Activated CD8-positive, alpha-beta memory T cell treated with anti-CD3 and anti-CD28 coated beads, Interleukin-2, amount 50 U/mL, for 1 hour (primary cell): ENCODE results near the gene MSANTD1.

Source experiments
- DNase-seq: peaks from one replicate; pipeline ENCODE4 v3.0.0-alpha.2; 2020; ENCODE audit errors: extremely low read depth

MSANTD1 gene

DNA sequence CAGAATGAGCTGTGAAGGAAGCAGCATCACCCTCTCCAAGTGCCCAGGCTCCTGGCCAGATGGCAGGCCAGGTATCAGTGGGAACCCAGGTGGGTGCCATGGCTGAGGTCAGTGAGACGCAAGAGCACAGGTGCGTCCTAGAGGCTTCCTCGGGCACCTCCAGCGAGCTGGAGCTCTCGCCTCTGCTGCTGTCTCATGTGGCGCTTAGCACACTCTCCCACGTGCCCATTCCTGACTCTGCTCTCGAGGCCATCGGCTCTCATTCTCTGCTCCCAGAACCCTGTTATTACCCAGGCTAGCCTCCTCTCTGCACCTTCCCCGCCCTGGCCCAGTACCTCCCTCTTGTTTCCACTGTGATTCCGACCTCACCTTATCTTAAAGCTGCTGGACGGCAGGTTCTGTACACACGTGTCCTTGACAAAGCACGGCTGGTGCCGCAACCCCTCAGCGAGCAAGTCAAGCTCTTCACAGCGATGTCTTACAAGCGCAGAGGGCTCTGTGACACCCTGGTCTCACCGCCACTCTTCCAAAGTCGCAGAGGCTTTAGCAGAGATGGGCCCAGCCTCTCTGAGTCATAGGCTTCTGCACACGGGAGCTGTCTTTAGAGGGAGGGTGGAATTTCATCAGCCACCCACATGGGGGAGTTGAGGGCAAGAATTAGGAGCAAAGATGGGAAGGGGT, 15.4 kb upstream of the MSANTD1 start:
- no peak for DNase-seq

DNA sequence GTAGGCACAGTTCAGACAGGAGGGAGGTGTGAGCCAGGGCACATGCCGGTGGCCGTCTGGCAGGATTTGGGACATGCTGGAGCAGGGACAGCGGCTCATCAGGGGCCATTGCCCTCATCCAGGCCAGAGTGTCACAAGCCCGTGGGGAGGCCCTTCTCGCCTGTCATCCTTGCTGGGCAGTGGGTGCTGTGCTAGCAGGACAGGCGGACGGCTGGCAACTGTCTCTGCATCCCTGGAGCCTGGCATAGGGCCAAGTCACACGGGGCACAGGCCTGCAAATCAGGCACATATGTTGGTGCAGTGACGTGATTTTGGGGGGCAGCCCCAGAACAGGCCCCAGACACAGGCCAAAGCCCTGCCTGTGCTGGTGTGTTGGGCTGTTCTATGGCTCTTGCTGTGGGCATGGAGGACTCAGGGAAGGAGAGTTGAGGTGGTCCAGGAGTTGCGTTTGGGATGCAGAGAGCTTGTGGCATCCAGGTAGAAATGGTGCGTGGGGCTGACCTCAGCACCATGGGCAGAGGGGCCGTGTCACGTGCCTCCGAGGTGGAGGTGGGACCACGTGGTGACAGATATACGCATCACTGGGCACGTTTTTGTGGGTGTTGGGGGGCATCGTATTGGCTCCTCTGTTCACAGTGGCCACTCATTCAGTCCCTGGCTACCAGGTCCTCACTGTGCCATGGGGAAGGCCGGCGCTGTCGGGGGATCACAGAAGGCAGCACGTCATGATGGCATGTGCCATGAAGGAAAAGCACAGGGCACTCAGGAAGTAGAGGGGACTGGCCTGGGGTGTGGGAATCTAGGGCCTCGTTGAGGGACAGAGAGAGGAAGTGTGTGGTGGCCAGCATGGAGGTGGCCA, 14.6 kb upstream of the MSANTD1 start:
- DNase-seq, result no peak

DNA sequence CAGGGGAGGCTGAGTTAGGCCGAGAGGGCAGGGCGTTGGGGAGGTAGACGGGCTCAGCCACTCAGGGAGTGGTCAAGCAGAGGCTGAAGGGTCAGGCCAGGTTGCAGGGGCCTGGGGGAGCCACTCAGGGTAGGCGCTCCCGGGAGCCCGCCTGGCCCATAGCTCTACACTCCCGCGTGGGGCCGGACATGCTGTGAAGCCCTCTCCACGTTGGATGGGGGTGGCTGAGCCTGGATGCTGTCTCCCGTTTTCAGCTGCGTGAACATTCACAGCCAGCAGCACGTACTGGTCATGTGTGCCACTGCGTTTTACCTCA, 14.0 kb upstream of the MSANTD1 start:
- DNase-seq, result no peak

DNA sequence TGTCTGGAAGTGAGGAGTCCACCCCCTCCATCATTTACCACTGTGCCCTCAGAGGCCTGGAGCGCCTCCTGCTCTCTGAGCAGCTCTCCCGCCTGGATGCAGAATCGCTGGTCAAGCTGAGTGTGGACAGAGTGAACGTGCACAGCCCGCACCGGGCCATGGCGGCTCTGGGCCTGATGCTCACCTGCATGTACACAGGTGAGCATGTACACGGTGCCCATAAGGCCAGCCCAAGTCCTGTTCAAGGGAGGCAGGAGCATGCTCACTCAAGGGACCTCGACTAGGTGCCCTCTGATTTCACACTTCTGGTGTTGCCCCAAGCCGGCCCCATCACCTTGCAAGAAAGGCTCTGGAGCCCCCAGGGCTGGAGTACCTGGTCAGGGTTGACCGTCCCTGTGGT, 13.4 kb upstream of the MSANTD1 start:
- DNase-seq, result no peak

DNA sequence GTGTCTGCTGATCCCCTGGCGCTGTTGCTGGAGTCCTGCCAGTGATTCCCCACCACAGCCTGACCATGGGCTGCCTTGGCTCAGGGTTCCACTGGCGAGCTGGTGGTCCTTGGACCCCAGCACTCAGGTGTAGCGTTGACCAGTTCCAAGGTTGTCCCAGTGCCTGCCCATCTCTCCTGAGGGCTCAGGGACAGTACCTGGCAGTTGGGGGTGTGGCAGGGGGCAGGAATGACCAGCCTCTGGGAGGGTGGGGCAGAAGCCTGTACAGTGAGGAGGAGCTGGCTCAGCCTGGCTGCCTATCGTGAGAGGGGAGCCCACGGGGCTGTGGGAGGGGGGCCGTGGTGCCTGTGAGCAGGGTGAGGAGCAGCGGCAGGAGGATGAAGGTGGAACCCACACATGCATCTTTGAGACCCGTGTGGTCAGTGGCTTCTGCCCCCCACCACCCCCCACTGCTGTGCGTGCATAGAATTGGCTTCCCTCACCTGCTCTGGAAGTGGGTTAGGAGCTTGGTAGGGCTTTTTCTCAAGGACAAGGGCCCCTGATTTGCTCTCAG, 12.6 kb upstream of the MSANTD1 start:
- DNase-seq, result no peak

DNA sequence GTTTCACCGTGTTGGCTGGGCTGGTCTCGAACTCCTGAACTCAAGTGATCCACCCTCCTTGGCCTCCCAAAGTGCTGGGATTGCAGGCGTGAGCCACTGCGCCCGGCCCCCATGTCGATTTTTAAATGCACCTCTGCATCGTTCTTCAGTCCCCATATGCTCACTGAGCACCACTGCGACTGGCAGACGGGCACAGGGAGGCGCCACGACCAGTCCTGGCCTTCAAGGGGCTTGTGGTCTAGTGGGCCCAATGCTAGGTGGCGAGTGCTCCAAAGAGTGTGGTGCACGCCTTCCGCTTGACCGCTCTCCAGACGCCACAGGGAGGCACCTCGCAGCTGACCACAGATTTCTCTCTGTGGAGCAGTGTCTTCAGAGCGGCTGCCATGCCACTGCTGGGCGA, 11.7 kb upstream of the MSANTD1 start:
- no peak for DNase-seq

DNA sequence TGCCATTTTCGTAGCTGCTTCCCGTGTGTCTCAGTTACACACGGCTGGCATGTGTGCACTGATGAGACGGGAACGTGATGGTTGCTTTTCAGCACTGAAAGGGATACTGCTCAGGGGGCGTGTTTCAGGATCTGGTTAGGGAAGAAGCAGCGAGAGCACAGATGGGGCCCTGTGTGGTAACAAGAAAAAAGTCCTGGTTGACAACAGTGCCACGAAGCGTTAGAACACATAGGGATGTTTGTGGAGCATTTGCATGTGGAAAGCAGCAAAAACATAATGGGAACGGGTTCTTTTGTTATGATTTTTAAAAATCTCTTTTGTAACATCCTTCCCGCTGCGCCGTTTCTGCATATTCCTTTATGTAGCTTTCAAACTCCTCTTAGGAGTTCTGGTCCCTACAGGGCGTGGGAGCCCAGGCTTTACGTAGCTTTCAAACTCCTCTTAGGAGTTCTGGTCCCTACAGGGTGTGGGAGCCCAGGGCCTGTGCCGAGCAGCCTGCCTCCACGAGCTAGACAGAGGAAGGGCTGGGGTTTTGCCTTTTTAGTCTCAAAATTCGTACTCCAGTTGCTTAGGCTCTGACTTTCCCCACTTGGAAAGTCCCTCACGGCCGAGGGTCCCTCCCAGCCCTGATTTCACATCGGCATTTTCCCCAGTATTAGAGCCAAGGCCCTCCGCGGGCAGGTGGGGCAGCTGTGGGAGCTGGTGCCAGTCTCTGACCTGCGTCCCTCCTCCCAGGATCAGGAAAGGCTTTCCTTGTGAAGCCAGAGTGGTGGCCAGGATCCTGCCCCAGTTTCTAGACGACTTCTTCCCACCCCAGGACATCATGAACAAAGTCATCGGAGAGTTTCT, 11.0 kb upstream of the MSANTD1 start:
- DNase-seq, result no peak

DNA sequence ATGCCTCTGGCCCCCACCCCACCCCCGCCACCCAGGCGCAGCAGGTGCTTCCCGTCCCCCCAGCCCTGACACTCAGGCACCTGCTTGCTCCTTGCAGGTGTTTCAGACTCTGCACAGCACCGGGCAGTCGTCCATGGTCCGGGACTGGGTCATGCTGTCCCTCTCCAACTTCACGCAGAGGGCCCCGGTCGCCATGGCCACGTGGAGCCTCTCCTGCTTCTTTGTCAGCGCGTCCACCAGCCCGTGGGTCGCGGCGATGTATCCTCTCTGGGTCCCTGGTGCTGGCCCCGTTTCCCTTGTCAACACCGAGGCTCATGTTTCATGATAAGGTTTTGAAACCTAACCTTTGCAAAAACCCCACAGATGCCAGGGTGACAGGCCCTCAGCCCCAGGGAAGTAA, 10.2 kb upstream of the MSANTD1 start:
- DNase-seq, result no peak

DNA sequence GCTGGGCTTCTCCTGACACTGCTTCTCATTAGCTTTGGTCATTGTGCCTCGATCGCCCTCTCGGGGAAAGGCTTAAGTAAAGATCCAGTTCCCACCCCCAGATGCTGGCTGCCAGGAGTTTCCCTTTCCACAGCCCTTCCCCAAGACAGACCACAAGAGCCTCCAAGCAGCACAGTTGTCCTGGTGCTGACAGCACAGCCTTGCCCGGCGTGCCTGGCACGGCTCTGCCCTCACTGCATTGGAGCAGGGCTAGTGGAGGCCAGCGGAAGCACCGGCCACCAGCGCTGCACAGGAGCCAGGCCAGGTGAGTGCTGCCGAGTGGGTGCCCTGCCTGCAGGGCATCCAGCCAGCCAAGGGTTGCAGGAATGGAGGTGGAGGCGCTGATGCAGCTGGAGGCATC, 9.7 kb upstream of the MSANTD1 start:
- no peak for DNase-seq

DNA sequence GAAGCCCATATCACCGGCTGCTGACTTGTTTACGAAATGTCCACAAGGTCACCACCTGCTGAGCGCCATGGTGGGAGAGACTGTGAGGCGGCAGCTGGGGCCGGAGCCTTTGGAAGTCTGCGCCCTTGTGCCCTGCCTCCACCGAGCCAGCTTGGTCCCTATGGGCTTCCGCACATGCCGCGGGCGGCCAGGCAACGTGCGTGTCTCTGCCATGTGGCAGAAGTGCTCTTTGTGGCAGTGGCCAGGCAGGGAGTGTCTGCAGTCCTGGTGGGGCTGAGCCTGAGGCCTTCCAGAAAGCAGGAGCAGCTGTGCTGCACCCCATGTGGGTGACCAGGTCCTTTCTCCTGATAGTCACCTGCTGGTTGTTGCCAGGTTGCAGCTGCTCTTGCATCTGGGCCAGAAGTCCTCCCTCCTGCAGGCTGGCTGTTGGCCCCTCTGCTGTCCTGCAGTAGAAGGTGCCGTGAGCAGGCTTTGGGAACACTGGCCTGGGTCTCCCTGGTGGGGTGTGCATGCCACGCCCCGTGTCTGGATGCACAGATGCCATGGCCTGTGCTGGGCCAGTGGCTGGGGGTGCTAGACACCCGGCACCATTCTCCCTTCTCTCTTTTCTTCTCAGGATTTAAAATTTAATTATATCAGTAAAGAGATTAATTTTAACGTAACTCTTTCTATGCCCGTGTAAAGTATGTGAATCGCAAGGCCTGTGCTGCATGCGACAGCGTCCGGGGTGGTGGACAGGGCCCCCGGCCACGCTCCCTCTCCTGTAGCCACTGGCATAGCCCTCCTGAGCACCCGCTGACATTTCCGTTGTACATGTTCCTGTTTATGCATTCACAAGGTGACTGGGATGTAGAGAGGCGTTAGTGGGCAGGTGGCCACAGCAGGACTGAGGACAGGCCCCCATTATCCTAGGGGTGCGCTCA, 8.7 kb upstream of the MSANTD1 start:
- no peak for DNase-seq

DNA sequence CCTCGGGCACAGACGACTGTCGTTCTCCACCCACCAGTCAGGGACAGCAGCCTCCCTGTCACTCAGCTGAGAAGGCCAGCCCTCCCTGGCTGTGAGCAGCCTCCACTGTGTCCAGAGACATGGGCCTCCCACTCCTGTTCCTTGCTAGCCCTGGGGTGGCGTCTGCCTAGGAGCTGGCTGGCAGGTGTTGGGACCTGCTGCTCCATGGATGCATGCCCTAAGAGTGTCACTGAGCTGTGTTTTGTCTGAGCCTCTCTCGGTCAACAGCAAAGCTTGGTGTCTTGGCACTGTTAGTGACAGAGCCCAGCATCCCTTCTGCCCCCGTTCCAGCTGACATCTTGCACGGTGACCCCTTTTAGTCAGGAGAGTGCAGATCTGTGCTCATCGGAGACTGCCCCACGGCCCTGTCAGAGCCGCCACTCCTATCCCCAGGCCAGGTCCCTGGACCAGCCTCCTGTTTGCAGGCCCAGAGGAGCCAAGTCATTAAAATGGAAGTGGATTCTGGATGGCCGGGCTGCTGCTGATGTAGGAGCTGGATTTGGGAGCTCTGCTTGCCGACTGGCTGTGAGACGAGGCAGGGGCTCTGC, 7.9 kb upstream of the MSANTD1 start:
- DNase-seq, result no peak

DNA sequence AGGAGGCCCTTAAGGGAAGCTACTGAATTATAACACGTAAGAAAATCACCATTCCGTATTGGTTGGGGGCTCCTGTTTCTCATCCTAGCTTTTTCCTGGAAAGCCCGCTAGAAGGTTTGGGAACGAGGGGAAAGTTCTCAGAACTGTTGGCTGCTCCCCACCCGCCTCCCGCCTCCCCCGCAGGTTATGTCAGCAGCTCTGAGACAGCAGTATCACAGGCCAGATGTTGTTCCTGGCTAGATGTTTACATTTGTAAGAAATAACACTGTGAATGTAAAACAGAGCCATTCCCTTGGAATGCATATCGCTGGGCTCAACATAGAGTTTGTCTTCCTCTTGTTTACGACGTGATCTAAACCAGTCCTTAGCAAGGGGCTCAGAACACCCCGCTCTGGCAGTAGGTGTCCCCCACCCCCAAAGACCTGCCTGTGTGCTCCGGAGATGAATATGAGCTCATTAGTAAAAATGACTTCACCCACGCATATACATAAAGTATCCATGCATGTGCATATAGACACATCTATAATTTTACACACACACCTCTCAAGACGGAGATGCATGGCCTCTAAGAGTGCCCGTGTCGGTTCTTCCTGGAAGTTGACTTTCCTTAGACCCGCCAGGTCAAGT, 6.9 kb upstream of the MSANTD1 start:
- no peak for DNase-seq

DNA sequence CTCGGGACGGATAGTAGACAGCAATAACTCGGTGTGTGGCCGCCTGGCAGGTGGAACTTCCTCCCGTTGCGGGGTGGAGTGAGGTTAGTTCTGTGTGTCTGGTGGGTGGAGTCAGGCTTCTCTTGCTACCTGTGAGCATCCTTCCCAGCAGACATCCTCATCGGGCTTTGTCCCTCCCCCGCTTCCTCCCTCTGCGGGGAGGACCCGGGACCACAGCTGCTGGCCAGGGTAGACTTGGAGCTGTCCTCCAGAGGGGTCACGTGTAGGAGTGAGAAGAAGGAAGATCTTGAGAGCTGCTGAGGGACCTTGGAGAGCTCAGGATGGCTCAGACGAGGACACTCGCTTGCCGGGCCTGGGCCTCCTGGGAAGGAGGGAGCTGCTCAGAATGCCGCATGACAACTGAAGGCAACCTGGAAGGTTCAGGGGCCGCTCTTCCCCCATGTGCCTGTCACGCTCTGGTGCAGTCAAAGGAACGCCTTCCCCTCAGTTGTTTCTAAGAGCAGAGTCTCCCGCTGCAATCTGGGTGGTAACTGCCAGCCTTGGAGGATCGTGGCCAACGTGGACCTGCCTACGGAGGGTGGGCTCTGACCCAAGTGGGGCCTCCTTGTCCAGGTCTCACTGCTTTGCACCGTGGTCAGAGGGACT, 5.7 kb upstream of the MSANTD1 start:
- no peak for DNase-seq

DNA sequence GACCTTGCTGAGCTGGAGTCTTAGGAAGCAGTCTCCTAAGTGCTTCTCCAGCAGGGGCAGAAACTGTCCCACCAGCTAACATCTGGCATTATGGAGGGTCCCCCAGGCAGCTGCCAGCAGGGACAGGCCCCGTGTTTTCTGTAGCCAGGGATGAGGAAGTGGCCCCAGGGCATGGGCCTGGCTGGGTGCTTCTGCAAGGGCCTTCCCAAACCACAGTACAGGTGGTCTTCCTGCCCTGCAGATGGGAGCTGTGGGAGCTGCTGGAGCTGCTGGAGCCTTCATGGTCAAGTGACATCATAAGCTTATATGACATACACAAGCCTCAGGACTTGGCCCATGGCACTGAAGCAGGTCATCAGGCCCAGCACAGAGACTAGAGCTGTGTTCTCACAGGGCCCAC, 5.0 kb upstream of the MSANTD1 start:
- no peak for DNase-seq

DNA sequence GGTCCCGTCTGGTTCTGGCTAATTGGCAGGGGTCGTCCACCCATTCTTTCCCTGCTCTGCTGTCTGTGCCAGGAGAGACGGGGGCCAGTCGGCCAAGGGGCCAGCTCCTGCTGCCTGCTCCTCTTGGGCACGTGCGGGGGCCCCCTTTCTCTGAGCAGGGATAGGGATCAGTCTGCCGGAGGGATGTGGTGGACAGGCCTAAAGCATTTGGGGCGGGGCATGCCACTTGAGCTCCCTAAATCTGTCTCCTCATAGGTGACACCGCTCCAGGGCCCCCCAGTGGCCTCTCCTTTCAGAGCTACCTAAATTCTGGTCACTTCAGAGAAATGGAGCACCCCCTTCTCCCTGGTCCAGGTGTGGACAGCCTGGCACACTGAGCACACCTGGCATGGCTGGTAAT, 4.2 kb upstream of the MSANTD1 start:
- no peak for DNase-seq

DNA sequence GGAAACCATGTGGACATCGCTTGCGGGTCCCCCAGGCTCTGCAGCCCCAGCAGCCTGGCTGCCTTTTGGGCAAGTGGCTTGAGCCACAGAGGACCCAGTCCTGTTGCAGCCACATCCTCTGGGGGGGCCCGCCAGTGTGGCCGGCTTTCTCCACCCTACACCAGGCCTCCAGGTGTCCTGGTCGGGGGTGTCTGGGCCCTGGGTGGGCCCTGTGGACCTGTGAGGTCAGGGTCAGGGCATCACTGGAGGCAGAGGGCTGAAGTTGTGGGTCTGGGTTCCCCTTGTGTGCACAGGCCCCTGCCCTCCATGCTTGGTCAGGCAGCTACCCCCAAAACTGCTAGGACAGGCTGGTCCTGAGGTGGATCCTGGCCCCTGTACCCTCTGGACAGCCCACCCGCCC, 3.3 kb upstream of the MSANTD1 start:
- no peak for DNase-seq

DNA sequence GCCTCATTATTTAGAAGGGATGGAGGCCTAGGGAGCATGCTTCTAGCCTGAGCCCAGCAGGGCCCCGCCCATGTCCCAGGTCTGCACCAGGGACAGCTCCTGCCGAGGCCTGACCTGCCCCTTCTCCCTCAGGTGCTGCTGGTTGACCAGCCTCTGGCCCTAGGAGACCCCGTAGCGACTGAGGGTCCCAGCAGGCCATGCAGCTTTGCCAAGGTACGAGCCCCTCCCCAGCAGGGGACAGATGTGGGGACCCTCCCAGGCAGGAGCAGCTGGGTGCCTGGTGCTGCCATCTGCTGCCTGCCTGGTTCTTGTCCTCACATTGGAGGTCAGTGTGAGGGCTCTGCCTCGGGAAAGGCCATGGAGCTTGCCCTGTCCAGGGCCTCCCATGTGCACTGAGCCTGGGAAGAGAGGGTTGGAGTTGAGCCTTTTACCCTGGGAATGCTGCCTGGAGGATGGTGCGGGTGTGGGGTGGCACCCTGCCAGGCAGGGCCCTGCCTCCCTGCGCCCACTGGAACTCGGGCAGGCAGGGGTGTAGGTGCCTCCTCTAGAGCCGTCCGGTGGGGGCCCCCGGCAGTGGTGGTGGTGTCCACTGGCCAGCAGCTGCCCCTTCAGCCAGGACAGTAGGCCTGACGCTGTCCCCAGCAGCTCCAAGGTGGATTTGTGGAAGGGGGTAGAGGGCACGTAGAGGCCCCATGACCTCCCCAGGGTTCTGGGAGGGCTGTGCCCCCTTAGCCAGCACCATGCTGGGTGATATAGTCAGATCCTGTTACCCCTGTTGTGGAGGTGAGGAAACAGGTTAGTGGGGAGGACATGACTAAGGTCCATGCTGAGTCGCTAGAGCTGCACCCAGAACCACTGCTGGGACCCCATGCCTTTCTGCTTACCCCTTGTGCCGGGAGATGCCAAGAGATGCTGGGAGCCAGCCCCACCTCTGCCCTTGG, 2.2 kb upstream of the MSANTD1 start:
- DNase-seq, result no peak

DNA sequence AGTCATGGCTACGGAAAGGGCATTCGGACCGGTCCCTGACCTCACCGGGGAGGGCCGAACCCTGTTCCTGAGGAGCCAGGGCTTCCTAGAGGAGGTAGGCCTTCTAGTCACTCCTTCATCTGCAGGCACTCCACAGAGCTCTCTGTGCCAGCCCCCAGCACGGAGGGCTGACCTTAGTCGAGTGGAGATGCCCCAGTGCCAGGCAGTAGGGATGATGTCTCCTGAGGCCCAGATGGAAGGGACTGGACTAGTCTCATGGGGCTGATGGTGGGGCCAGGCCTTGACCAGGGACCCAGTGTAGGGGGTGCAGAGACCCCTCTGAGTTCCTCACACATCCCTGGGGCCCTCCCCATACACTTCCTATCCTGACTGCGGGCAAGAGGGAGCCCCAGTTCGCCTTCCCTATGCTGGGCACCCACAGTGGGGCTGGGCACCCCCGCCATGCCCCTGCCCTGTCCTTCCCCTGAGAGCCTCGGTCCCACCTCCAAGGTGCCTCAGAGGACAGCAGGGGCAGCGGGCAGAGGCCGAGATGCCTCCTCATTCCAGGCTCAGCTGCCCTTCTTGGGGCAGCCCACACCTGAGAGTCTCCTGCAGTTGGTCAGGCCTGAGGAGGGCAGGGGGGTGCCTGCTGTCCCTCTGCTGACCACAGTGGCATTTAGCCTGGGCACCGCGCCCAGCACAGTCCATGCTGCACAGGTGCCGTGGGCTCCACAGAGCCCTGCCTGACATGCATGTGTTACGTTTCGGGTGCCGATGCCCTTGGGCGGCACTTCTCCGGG, 1.4 kb upstream of the MSANTD1 start:
- DNase-seq, result no peak
